KBM-7 (cell line): Measurements from ENCODE around the gene PARD3.

Experiments used
- DNase-seq: peaks from one replicate; pipeline ENCODE4 v3.0.0-alpha.2; 2015
- in situ Hi-C: fragments of 300-500 bp; cut with MboI; formaldehyde crosslinking; loops from 2 replicates; pipeline ENCODE4 v1.14.3; 2020; ENCODE audit warnings: low sequenced_read_pairs, low pct_unique_long_range_greater_than_20kb, mixed read lengths

Gene PARD3

DNA sequence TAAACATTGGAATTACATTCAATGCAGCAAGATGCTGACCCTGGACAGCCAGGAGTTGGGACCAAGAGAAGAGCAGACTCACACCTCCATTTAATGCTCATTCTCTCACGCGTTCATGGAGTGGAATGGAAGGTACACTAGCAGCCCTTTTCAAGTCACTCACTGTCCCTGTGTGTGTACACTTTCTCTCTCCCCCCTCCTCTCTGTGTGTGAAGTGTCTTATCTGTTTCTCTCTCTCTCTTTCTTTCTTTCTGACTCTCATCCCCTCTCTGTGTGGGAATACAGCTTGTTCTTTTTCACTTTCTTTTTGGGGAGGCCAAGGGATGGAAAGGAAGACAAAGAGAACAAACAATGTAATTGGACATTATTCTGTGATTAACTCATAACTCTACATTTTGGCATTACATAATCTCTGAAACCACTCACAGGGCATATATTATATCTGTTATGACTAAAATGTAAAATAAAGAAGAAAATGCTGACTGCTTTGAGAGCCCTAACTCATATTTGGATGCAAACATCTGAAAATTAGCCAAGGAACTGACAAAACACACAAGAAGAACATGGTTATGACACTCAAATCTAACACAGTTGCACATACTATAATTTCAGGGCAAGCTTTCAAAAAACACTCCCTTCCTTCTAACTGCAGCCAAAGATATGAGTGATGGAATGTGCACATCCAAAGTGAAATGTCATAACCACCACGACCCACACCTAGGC lies 188.8 kb downstream of the PARD3 start:
- in situ Hi-C loops, result loop anchor here (25.0 kb wide), 1 partner anchor 1289 kb away; the partner anchor contains the start of gene NRP1
- DNase-seq, result no peak

DNA sequence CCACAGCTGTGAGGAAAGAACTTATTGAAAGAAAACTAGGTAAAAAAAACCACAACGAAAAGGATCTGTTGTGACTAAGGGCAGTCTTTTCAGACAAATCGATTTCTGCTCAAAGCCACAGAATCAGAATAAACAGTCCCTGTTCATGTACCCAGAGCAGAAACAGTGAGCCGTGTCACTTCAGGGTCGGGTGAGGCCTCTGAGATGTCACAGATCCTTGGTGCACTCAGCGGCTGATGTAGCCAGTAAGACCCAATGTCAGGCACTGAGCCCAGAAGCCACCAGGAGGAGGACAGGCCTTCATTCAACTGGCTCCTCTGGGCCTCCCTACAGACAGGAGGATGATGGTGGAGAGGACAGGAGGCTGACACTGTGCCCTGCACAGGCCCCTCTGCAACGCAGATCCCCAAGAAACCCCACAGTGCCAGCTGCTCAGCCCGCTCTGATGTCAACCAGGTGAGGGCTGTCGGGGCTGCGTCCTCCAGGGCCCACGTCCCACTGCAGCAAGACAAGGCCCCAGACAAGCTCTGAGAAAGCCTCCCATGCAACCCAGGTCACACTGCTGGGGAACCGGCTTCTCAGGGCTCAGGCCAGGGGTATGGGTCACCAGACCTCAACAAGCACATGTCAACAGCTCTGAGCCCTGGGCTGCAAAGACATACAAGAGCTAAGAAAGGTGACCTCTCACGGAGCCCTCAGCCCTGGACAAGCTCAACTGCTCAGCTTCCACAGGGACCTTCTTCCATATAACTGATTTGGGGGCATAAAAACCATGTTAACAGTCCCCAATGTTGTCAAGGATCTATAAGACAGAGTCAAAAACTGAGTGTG lies 190.6 kb downstream of the PARD3 start:
- in situ Hi-C loops, result loop anchor here (25.0 kb wide), 1 partner anchor 1287 kb away; the partner anchor contains the start of gene NRP1
- DNase-seq, result no peak

DNA sequence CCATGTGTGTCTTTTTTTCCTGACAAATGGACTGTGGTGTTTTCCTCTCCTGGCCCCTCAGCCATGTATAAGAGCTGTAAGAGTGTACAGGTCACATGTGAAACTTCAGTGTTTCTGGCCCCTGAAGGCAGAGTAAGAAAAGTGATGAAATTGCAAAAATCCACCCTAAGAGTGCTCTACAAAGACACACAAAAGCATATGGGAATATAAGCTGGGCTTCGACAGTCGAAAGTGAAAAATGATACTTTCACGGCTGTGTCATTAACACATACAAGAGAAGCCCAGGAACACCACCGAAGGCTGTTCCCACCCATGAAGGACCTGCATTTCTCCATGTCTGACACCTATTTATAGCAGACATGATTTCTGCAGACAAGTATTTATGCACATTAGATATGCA lies 192.2 kb downstream of the PARD3 start:
- in situ Hi-C loops, result no loop called here
- DNase-seq, result no peak

DNA sequence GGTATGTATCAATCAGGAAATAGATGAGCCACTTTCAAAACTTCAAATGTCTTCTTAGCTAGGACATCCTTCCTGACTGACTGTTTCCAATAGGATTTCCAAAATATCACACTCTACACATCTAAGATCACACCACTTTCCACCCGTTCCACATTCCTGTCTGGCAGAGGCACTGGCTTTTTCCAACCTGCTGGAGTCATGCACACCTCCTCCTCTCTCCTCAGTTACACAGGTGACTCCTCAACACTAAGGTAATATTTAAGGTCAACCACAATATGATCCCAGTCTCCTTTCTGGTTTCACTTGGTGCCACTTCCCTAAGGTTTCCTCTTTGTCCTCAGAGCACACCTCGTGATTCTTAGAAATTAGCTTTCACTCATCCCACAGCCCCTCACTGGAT lies 196.5 kb downstream of the PARD3 start:
- in situ Hi-C loops, result no loop called here
- DNase-seq, result no peak

DNA sequence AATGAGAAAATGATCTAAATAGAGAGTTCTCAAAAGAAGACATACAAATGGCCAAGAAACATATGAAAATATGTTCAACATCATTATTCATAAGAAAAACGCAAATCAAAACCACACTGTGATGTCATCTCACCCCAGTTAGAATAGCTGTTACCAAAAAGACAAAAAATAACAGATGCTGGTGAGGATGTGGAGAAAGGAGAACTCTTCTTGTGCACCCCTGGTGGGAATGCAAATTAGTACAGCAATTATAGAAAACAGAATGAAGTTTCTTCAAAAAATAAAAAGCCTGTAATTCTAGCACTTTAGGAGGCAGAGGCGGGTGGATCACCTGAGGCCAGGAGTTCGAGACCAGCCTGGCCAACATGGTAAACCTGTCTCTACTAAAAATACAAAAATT lies 199.3 kb downstream of the PARD3 start:
- in situ Hi-C loops, result no loop called here
- peak; percentile 6 for DNase-seq

DNA sequence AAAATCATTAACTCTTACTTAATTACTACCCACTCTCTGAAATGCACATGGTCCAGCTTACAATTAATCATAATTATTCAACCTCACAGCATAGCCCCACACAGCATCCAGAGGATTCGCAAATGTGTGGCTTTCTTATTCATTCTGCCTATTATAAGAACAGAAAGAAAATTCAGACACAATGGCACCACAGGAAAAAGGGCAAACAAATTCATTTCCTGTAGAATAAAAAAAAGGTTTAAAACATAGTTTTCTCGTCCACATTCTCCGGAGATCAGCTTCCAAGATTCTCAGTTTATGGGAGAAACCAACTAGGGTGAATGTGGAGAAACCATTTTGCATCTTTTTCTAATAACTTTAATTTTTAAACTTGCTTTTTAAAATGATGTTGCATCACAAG lies 201.6 kb downstream of the PARD3 start:
- in situ Hi-C loops, result no loop called here
- DNase-seq, result no peak

DNA sequence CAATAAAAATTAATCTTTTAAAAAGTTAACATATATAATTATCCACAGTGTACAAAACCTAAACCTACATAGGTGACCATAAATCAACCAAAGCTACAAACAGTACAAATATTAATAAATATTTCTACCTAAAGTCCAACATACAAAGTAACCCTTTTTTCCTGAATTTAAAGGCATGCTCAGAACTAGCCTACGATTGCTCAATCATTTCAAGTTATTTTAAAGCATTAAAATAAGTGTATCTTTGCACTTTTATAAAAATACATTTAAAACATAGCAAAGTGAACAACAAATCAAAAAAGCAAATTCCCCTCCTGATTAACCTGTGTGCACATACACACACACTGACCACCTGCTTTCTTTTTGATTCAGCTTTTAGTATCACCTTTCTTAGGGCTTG lies 202.2 kb downstream of the PARD3 start:
- in situ Hi-C loops, result no loop called here
- DNase-seq, result no peak

DNA sequence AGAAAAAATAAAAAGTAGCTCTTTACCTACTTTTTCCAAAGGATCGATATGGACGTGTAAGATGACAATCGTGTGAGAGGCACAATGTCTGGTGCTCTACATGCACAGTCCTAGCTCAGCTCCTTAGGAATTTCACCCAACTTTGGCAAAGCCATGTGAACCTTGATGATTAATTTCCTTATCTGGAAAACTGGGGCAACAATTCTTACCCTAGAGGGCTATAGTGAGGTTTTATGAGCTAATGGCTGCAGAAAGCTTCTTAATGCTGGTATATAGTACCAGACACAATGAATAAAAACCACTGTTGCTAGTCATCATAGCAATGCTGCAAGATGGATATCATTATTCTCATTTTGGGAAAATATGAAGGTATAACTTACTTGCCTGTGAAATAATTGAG lies 202.7 kb downstream of the PARD3 start:
- no peak for DNase-seq
- in situ Hi-C loops, result no loop called here

DNA sequence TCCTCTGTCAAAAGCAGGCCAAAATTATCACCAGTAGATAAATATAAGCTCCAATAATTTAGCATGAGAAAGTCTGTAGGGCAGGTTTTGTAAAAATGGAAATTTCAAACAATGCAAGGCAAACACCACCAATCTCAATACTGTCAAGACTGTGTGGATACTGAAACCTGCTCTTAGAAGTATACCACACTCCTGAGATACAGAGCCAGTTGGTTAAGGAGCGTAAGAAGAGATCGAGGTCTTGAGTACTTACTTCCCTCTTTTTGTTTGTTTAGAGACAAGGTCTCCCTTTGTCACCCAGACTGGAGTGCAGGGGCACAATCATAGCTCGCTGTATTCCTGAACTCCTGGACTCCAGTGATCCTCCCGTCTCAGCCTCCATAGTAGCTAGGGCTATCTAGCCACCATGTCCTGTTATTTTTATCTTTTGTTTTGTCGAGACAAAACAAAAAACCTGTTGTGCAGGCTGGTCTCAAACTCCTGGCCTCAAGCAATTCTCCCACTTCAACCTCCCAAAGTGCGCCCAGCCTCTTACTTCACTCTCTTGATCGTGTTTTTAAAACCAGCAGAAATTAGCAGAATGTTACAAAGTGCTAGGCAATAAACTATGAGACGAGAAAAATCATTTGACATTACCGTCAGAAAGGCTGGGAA lies 205.7 kb downstream of the PARD3 start:
- peak; percentile 25 for DNase-seq
- in situ Hi-C loops, result no loop called here

DNA sequence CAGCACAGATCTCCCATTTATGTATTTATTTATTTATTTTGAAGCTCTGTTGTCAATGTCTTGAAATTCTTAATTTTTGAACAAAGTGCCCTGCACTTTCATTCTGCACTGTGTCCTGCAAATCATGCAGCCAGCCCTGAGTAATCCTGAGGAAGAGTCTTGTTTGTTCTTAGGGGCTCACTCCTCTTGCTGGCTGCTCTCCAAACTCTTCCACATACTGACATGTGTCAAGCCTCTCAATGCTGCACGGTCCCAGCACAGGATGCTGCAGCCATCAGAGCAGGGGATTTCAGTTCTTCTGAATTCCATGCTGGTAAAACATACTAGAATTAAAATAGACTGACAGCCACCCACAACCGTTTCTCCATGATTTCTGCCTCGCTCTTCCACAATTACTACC lies 207.2 kb downstream of the PARD3 start:
- in situ Hi-C loops, result no loop called here
- no peak for DNase-seq

DNA sequence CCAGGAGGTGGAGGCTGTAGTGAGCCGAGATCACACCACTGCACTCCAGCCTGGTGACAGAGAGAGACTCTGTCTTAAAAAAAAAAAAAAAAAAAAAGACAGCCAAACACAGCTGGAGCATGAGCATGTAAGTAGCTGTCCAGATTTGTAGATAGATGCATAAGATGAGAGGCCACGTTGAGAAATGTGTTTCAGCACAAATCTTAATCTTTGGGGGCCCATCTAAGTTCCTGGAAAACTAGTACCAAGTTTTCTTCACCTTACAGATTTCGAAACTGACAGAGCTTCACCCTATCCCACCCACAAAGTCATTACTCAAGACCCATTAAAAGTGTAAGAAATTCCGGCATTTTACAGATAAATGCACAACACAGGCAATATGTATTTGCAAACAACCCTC lies 208.2 kb downstream of the PARD3 start:
- DNase-seq, result no peak
- in situ Hi-C loops, result no loop called here

DNA sequence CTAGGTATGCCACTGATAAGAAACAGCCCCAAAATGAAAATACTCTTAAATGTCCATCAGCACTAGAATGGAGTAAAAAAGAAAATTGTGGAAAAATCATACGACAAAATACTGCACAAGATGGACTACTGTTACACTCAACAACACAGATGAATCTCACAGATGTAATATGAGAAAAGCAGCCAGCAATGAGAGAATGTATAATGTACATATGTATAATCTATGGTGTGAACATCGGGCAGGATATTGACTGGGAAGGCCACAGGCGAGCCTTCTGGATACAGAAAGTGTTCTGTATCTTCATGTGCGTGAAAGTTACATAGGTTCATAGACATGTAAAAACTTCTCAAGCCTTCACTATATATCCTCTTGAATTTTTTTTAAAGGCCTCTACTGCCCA lies 212.6 kb downstream of the PARD3 start:
- no peak for DNase-seq
- in situ Hi-C loops, result no loop called here

DNA sequence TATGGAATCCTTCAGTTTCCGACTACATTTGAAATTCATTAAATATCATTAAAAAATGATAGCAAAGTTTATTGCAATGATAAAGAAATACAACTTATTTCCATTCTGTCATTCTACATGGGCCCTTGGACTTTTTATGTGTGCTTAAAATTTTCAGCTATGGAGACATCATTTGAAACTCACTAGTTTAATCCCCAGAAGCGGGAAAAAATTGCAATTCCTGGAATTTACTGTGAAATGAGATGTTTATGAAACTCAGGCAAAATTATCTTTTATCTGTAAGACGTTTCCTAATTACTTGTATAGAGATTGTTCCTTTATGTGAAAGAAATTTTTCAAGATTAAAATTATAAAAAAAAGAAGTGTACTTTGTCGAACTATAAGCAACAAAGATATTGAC lies 213.4 kb downstream of the PARD3 start:
- in situ Hi-C loops, result no loop called here
- DNase-seq, result no peak

DNA sequence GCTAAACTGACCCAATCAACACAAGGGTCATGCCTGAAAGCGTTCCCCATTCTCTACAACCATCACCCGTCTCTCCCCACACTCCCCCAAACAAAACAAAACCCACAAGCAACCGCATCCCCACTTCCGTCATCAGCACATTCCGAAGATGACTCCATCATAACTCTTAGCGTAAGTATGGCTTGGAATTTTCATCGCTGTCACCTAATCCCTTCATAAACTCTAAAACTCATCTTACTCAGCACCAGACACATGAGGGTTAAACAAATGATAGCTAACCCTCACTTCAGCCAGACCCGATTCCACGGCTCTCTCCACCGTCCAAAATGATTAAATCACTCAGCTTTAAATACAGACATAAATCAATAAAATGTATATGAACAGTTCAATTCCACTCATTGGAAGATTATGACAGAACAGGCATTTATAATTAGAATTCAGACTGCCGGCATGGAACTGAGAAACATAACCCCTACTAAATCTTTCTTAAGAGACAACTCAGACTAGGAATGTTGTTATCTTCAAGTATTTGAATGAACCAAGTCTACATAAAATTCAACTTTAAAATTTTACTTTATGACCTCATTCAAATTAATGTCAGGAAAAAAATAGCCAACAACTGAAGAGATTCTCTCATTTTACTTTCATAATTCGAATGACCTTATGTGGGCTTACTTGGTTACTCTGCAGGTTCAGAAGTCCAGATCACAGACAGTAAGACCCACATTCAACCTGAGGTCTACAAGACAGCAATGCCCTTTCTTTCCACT lies 215.9 kb downstream of the PARD3 start:
- in situ Hi-C loops, result no loop called here
- DNase-seq, result no peak

DNA sequence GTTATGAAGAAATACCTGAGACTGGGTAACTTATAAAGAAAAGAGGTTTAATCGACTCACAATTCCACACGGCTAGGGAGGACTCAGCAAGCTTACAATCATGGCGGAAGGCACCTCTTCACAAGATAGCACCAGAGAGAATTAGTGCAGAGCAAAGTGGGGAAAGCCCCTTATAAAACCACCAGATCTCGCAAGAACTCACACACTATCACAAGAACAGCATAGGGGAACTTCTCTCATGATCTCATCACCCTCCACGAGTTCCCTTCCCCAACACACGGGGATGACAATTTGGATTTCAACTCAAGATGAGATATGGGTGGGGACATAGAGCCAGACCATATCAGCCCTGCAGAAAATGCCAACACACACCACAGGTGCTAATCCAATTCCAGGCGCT lies 218.7 kb downstream of the PARD3 start:
- DNase-seq, result no peak
- in situ Hi-C loops, result no loop called here

DNA sequence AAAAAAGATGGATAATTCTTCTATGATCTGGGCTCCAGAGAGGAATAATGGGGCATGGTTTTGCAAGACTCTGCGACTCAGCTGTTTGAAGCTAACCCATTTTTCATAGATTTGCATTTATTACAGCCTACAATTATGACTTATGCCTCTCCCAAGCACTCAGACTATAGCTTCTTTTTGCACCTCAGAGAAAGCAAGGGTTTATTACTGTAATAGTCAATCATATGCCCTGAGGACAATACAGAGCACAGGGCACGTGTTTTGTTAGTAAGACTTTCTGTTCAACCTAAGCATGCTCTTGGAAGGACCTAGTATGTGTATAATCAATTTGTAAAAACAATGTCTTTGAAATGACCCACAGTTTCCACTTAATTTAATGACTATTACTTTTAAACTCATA lies 221.2 kb downstream of the PARD3 start:
- in situ Hi-C loops, result no loop called here
- no peak for DNase-seq

DNA sequence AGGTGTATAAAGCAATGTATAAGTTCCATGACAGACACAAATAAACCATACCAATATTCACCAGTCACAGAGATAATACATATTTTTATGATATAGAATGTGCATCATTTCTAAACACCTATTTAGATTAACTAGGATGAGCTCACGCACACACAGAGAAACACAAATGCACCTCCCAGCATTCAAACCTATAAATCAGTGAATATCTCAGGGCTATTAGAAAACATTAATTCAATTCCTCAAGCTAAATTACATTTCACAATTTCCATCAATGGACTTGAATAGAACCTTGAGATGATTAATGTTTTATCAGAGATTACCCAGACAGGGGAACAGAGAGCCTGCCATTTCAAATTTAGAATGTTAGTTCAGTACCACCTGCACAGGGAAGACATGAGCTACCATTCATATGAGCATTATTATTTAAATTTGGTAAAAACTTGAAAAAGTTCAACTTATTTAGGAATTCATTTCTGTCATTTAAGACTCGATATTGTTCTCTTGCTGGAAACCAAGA lies 221.7 kb downstream of the PARD3 start:
- in situ Hi-C loops, result no loop called here
- DNase-seq, result no peak

DNA sequence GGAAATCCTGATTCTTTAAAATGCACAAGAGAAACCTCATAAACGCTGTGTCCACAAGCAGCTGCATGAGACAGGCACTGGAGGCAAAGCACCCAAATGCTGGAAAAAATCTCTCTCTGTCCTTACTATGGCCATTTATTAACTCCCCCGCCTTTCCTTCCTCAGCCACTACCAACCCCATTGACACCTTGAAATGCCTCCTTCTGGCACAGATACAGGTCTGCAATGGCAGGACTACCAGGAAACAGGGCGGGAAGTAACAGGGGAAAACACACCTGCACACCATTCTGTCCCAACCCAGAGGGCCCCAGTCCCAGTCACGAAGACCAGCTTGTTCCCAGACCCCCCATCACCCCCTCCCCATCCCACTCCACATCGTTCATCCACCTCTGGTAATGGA lies 224.3 kb downstream of the PARD3 start:
- DNase-seq, result no peak
- in situ Hi-C loops, result no loop called here

DNA sequence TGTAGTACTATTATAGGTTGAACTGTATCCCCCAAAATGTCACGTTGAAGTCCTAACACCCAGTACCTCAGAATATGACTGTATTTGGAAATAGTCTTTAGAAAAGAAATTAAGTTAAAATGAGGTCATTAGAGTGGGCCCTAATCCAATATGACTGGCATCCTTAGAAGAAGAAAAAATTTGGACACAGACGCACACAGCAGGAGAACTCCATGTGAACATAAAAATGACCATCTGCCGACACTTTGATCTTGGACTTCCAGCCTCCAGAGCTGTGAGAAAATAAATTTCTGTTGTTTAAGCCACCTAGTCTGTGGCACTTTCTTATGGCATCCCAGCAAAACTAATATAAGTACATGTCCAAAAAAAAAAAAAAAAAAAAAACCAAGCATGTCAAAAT lies 225.8 kb downstream of the PARD3 start:
- no peak for DNase-seq
- in situ Hi-C loops, result no loop called here
